T-cell (primary cell): ENCODE data around the gene HMG20A. TPM values are rescaled to one million over a fixed set of nuclear protein-coding genes. Genes with fewer than 3 reads are reported as not detected.

Experiments used
- ATAC-seq, 4 experiments: fragments of 200-7000 bp in 3 of 4; fragments of 150-1000 bp in 1 of 4; cut with Tn5 transposase; replicated peaks in 1 of 4; 1 replicate in 3 of 4; 2 replicates in 1 of 4; pipeline ENCODE4 v1.10.0; 2021; ENCODE audit warnings: moderate library complexity in 3 of 4, mild to moderate bottlenecking in 2 of 4, moderate number of reproducible peaks in 1 of 4
- CTCF ChIA-PET, 2 donors: fragments of 300-600 bp; sonication (Branson Sonifier 250); formaldehyde crosslinking; loops; one replicate each; lab custom pipeline; 2022; ENCODE audit warnings: antibody characterized with exemption in 2 of 2; lab: Charles Lee
- POLR2A ChIA-PET, 2 donors: fragments of 300-600 bp; sonication (Branson Sonifier 250); formaldehyde crosslinking; loops; one replicate each; lab custom pipeline; 2022; ENCODE audit warnings: antibody characterized with exemption in 2 of 2; lab: Charles Lee
- DNase-seq, 35 experiments: peaks; one replicate each; pipeline versions ENCODE4 v3.0.0 to v3.0.0-alpha.2; 2013 to 2023
- H3K27ac ChIP-seq: one replicate; pipeline ENCODE4 v1.5.1; 2013; ENCODE audit warnings: low read length
- H3K27me3 ChIP-seq, 2 experiments: replicated peaks in 1 of 2; 1 replicate in 1 of 2; 2 replicates in 1 of 2; pipeline versions ENCODE4 v1.6.1 to v1.7.0; 2013; ENCODE audit warnings: low read length in 1 of 2, mixed read lengths in 1 of 2; ENCODE audit not compliant: control insufficient read depth in 2 of 2, insufficient read depth in 2 of 2; ENCODE audit errors: extremely low read depth in 1 of 2
- H3K36me3 ChIP-seq, 2 donors: 1 replicate in 1 of 2; 2 replicates in 1 of 2; pipeline versions ENCODE4 v1.6.1 to v1.7.0; 2013; ENCODE audit warnings: low read length in 1 of 2; ENCODE audit not compliant: control insufficient read depth in 2 of 2, insufficient read depth in 1 of 2; ENCODE audit errors: extremely low read depth in 1 of 2
- H3K4me1 ChIP-seq, 2 experiments: 1 replicate in 1 of 2; 2 replicates in 1 of 2; pipeline versions ENCODE4 v1.6.1 to v1.7.0; 2013; ENCODE audit warnings: low read length in 2 of 2, mixed read lengths in 1 of 2; ENCODE audit not compliant: insufficient read depth in 2 of 2, control insufficient read depth in 1 of 2; ENCODE audit errors: extremely low read depth in 1 of 2
- H3K4me3 ChIP-seq, 2 donors: 1 replicate in 1 of 2; 2 replicates in 1 of 2; pipeline versions ENCODE4 v1.5.1 to v1.7.0; 2013; ENCODE audit warnings: mild to moderate bottlenecking in 2 of 2, low read length in 1 of 2, moderate library complexity in 1 of 2; ENCODE audit not compliant: control insufficient read depth in 1 of 2; ENCODE audit errors: extremely low read depth in 1 of 2
- H3K9me3 ChIP-seq: 2 replicates; pipeline ENCODE4 v1.7.0; 2013
- H3K27ac Mint-ChIP-seq, 2 donors: one replicate each; pipeline ENCODE4 v1.8.0; 2020 to 2021; ENCODE audit warnings: mild to moderate bottlenecking in 2 of 2, mixed read lengths in 2 of 2
- H3K27me3 Mint-ChIP-seq, 2 donors: one replicate each; pipeline ENCODE4 v1.8.0; 2021 to 2022; ENCODE audit warnings: mixed read lengths in 2 of 2
- H3K36me3 Mint-ChIP-seq: one replicate; pipeline ENCODE4 v1.8.0; 2021; ENCODE audit warnings: mixed read lengths
- H3K4me1 Mint-ChIP-seq, 3 donors: one replicate each; pipeline ENCODE4 v1.8.0; 2020 to 2022; ENCODE audit warnings: mixed read lengths in 3 of 3, mild to moderate bottlenecking in 1 of 3
- H3K4me3 Mint-ChIP-seq, 3 donors: one replicate each; pipeline ENCODE4 v1.8.0; 2020 to 2022; ENCODE audit warnings: mild to moderate bottlenecking in 3 of 3, mixed read lengths in 3 of 3, moderate library complexity in 3 of 3
- H3K9me3 Mint-ChIP-seq, 3 donors: one replicate each; pipeline ENCODE4 v1.8.0; 2020 to 2022; ENCODE audit warnings: mixed read lengths in 3 of 3
- WGBS: methylation state at CpG from one replicate; pipeline ENCODE4 v1.1.5; 2013; ENCODE audit warnings: missing lambda C conversion rate; ENCODE audit not compliant: insufficient coverage; 5-methylcytosine and 5-hydroxymethylcytosine counted together
- total RNA-seq, 35 experiments: library from RNA in 6 of 35; stranded (reverse) in 6 of 35; fragments of 120-200 nt in 1 of 35; gene quantifications; one replicate each; pipeline versions ENCODE4 v1.2.1 to v1.2.4 and lab custom pipeline; 2013 to 2026

The HMG20A gene
- total RNA-seq, 5 donors from 2014 or later (not counting 1 experiment from before 2014, with no cell fraction given), result 34.2 to 48.3 (median 42.0) TPM

- Histone ChIP-seq H3K36me3 (peaks cover 2 to 53% of the 10 kb centered on the region in 2 donors), H3K4me3 (no peak overlapping the region), H3K27me3 (no peaks in the 10 kb centered on the region), H3K9me3 (no peaks in the 10 kb centered on the region), H3K27ac (no peak overlapping the region), H3K4me1 (no peaks in the 10 kb centered on the region)
- POLR2A ChIA-PET, result no interaction called here
- CTCF ChIA-PET, result no interaction called here
- peaks cover 39% of the 10 kb centered on the region for H3K36me3 Mint-ChIP-seq
- no peak overlapping the region for H3K27ac Mint-ChIP-seq
- WGBS, result no CpG with 5 or more reads among the region's 3 CpGs
- DNase-seq (no peak), ATAC-seq (no peak)
- H3K4me1 Mint-ChIP-seq, result peaks cover 0 to under 1% (median 0%) of the 10 kb centered on the region in 3 donors
- no peak overlapping the region for H3K4me3 Mint-ChIP-seq
- H3K9me3 Mint-ChIP-seq, result no peaks in the 10 kb centered on the region
- no peaks in the 10 kb centered on the region for H3K27me3 Mint-ChIP-seq
Observed at GRCh38 chr15:77464129-77464865, 43.6 kb downstream of the HMG20A start.

- no CpG with 5 or more reads among the region's 1 CpG for WGBS
- Mint-ChIP-seq H3K4me1 (no peaks in the 10 kb centered on the region), H3K36me3 (peaks cover 31% of the 10 kb centered on the region), H3K27me3 (no peaks in the 10 kb centered on the region), H3K27ac (no peak overlapping the region), H3K4me3 (no peak overlapping the region), H3K9me3 (no peaks in the 10 kb centered on the region)
- H3K4me1 ChIP-seq, result no peaks in the 10 kb centered on the region
- H3K27ac ChIP-seq, result no peak overlapping the region
- peaks cover 2 to 45% of the 10 kb centered on the region in 2 donors for H3K36me3 ChIP-seq
- H3K9me3 ChIP-seq, result no peaks in the 10 kb centered on the region
- ATAC-seq (no peak), DNase-seq (no peak)
- POLR2A ChIA-PET, result interaction anchor here in 1 of 2 donors (0.6 kb wide), 1 partner anchor 246 kb away, joined by 7 read pairs; no protein-coding TSS in a partner anchor
- CTCF ChIA-PET, result no interaction called here
- no peaks in the 10 kb centered on the region for H3K27me3 ChIP-seq
- no peak overlapping the region for H3K4me3 ChIP-seq
Observed at GRCh38 chr15:77466521-77466920, 45.8 kb downstream of the HMG20A start.

- no peak overlapping the region for H3K4me3 Mint-ChIP-seq
- H3K4me1 Mint-ChIP-seq, result no peaks in the 10 kb centered on the region
- no peak overlapping the region for H3K4me3 ChIP-seq
- no peaks in the 10 kb centered on the region for H3K9me3 Mint-ChIP-seq
- no CpG with 5 or more reads among the region's 3 CpGs for WGBS
- H3K9me3 ChIP-seq, result no peaks in the 10 kb centered on the region
- no peak overlapping the region for H3K27ac ChIP-seq
- no peaks in the 10 kb centered on the region for H3K4me1 ChIP-seq
- H3K27me3 Mint-ChIP-seq, result no peaks in the 10 kb centered on the region
- no peak overlapping the region for H3K27ac Mint-ChIP-seq
- POLR2A ChIA-PET, result no interaction called here
- no peaks in the 10 kb centered on the region for H3K27me3 ChIP-seq
- ATAC-seq (no peak), DNase-seq (no peak)
- H3K36me3 ChIP-seq, result peaks cover 0 to 46% of the 10 kb centered on the region in 2 donors
- CTCF ChIA-PET, result no interaction called here
- H3K36me3 Mint-ChIP-seq, result peaks cover 47% of the 10 kb centered on the region
Observed at GRCh38 chr15:77468896-77469295, 48.2 kb downstream of the HMG20A start.

GRCh38 chr15:77470235-77470634, 49.5 kb downstream of the HMG20A start:
- H3K27me3 ChIP-seq, result no peaks in the 10 kb centered on the region
- Mint-ChIP-seq H3K36me3 (peaks cover 59% of the 10 kb centered on the region), H3K27me3 (no peaks in the 10 kb centered on the region), H3K27ac (no peak overlapping the region), H3K4me1 (no peaks in the 10 kb centered on the region), H3K4me3 (no peak overlapping the region), H3K9me3 (no peaks in the 10 kb centered on the region)
- ChIA-PET CTCF (no interaction called here), POLR2A (no interaction called here)
- H3K36me3 ChIP-seq, result peaks cover 0 to 39% of the 10 kb centered on the region in 2 donors
- H3K27ac ChIP-seq, result no peak overlapping the region
- DNase-seq, result no peak
- no peak overlapping the region for H3K4me3 ChIP-seq
- no peaks in the 10 kb centered on the region for H3K4me1 ChIP-seq
- ATAC-seq, result no peak
- no peaks in the 10 kb centered on the region for H3K9me3 ChIP-seq

- H3K4me1 ChIP-seq, result no peaks in the 10 kb centered on the region
- ATAC-seq (no peak), DNase-seq (no peak)
- no peaks in the 10 kb centered on the region for H3K9me3 Mint-ChIP-seq
- ChIA-PET POLR2A (no interaction called here), CTCF (no interaction called here)
- H3K27ac ChIP-seq, result no peak overlapping the region
- no peak overlapping the region for H3K4me3 Mint-ChIP-seq
- no peak overlapping the region for H3K4me3 ChIP-seq
- H3K27ac Mint-ChIP-seq, result no peak overlapping the region
- H3K27me3 Mint-ChIP-seq, result no peaks in the 10 kb centered on the region
- no peaks in the 10 kb centered on the region for H3K27me3 ChIP-seq
- peaks cover 0 to 34% of the 10 kb centered on the region in 2 donors for H3K36me3 ChIP-seq
- H3K4me1 Mint-ChIP-seq, result no peaks in the 10 kb centered on the region
- peaks cover 70% of the 10 kb centered on the region for H3K36me3 Mint-ChIP-seq
- H3K9me3 ChIP-seq, result no peaks in the 10 kb centered on the region
Observed at GRCh38 chr15:77473328-77473727, 52.6 kb downstream of the HMG20A start.

- no CpG with 5 or more reads among the region's 3 CpGs for WGBS
- POLR2A ChIA-PET, result no interaction called here
- Mint-ChIP-seq H3K9me3 (no peaks in the 10 kb centered on the region), H3K4me1 (no peaks in the 10 kb centered on the region), H3K4me3 (no peak overlapping the region), H3K36me3 (peaks cover 70% of the 10 kb centered on the region), H3K27ac (no peak overlapping the region), H3K27me3 (no peaks in the 10 kb centered on the region)
- Histone ChIP-seq H3K9me3 (no peaks in the 10 kb centered on the region), H3K4me1 (no peaks in the 10 kb centered on the region), H3K4me3 (no peak overlapping the region), H3K27ac (no peak overlapping the region), H3K36me3 (peaks cover under 1 to 43% of the 10 kb centered on the region in 2 donors), H3K27me3 (no peaks in the 10 kb centered on the region)
- DNase-seq (no peak), ATAC-seq (no peak)
- CTCF ChIA-PET, result no interaction called here
Observed at GRCh38 chr15:77474310-77474988, 53.8 kb downstream of the HMG20A start.
